ENCODE results near the gene NME1. TPM values are rescaled to one million over a fixed set of nuclear protein-coding genes. Genes with fewer than 3 reads are reported as not detected.

Gene NME1
- total RNA-seq, 1 donor from 2014 or later, result 101 TPM

DNA sequence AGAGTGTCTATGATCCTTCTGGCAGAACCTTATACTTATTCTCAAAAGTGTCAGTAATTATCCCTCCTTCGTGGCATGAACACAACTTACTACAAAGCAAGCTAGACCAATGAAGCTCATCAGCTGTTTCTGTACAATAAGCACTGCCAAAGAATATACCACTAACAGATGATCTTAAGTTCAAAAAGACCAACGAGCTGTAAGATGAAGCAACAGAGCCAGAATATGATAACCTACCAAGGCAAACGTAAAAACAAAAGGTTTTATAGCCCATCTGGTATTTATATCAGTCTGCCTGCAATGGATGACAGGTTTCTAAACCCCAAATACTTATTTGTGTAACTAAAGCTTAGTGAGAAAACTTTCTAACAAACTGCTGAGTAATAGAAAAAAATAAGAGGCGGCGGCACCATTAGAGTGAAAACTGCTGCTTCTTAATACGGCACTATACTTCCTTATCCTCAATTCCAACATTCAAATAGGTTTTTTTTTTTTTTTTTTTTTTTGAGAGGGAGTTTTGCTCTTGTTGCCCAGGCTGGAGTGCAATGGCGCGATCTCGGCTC lies 35.0 kb downstream of the NME1 start:
- H3K4me3 Mint-ChIP-seq (ENCODE audit: unreplicated experiment), result no peak overlapping the region
- no peaks in the 10 kb centered on the region for H3K27me3 Mint-ChIP-seq (ENCODE audit: low read depth)
- H3K4me1 Mint-ChIP-seq (ENCODE audit: low read depth), result peaks cover 10% of the 10 kb centered on the region
- H3K27ac Mint-ChIP-seq (ENCODE audit: unreplicated experiment), result no peak overlapping the region
- DNase-seq (ENCODE audit: low spot score), result no peak
- TF ChIP-seq, protein P1, sequence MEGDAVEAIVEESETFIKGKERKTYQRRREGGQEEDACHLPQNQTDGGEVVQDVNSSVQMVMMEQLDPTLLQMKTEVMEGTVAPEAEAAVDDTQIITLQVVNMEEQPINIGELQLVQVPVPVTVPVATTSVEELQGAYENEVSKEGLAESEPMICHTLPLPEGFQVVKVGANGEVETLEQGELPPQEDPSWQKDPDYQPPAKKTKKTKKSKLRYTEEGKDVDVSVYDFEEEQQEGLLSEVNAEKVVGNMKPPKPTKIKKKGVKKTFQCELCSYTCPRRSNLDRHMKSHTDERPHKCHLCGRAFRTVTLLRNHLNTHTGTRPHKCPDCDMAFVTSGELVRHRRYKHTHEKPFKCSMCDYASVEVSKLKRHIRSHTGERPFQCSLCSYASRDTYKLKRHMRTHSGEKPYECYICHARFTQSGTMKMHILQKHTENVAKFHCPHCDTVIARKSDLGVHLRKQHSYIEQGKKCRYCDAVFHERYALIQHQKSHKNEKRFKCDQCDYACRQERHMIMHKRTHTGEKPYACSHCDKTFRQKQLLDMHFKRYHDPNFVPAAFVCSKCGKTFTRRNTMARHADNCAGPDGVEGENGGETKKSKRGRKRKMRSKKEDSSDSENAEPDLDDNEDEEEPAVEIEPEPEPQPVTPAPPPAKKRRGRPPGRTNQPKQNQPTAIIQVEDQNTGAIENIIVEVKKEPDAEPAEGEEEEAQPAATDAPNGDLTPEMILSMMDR (IDR thresholded peaks at IDR 0.05), result no peak
- peaks cover 20% of the 10 kb centered on the region for H3K36me3 Mint-ChIP-seq (ENCODE audit: low read depth)
- H3K9me3 Mint-ChIP-seq (ENCODE audit: low read depth), result no peaks in the 10 kb centered on the region

DNA sequence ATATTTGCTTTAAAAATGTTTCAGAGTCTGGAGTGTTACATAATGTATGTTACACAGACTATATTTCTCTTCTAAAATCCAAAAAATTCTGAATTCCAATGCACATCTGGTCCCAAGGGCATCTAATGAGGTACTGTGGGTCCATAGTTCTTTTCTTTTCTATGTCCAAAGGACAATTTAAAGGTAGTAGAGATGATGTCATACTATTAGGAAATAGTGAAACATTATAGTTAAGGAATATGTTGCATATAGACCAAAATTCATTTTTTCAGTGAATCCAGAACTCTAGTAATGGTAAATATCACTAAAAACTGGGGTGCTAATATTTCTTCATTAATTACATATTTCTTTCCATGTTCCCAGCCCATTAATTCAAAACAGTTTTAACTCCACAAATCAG lies 35.8 kb downstream of the NME1 start:
- DNase-seq (ENCODE audit: low spot score), result no peak
- peaks cover 4% of the 10 kb centered on the region for H3K4me1 Mint-ChIP-seq (ENCODE audit: low read depth)
- no peaks in the 10 kb centered on the region for H3K27me3 Mint-ChIP-seq (ENCODE audit: low read depth)
- no peak overlapping the region for H3K4me3 Mint-ChIP-seq (ENCODE audit: unreplicated experiment)
- no peaks in the 10 kb centered on the region for H3K9me3 Mint-ChIP-seq (ENCODE audit: low read depth)
- peaks cover 23% of the 10 kb centered on the region for H3K36me3 Mint-ChIP-seq (ENCODE audit: low read depth)
- no peak overlapping the region for H3K27ac Mint-ChIP-seq (ENCODE audit: unreplicated experiment)
- TF ChIP-seq, protein P1 (IDR thresholded peaks at IDR 0.05), result no peak

DNA sequence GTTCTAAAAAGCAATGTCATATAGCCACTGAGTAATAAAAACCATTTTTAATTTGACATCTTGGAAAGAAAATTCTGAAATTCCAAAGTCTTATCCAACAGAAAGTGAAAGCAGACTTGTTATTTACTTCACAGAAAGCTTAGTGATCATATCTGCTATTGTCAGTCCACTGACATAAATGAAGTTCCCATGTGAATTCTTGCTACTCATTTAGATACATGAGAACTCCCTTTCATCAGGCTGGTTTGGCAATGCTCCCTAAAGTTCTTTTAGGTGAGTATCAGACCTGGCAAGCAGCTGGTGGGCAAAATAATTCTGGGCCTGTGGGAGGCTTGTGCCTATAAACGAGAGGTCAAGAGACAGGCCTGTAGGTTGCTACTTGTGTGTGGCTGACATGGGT lies 36.3 kb downstream of the NME1 start:
- H3K27ac Mint-ChIP-seq (ENCODE audit: unreplicated experiment), result no peak overlapping the region
- TF ChIP-seq, protein P1 (IDR thresholded peaks at IDR 0.05), result no peak
- H3K9me3 Mint-ChIP-seq (ENCODE audit: low read depth), result no peaks in the 10 kb centered on the region
- no peak for DNase-seq (ENCODE audit: low spot score)
- peaks cover 23% of the 10 kb centered on the region for H3K36me3 Mint-ChIP-seq (ENCODE audit: low read depth)
- H3K4me1 Mint-ChIP-seq (ENCODE audit: low read depth), result no peaks in the 10 kb centered on the region
- no peak overlapping the region for H3K4me3 Mint-ChIP-seq (ENCODE audit: unreplicated experiment)
- no peaks in the 10 kb centered on the region for H3K27me3 Mint-ChIP-seq (ENCODE audit: low read depth)

DNA sequence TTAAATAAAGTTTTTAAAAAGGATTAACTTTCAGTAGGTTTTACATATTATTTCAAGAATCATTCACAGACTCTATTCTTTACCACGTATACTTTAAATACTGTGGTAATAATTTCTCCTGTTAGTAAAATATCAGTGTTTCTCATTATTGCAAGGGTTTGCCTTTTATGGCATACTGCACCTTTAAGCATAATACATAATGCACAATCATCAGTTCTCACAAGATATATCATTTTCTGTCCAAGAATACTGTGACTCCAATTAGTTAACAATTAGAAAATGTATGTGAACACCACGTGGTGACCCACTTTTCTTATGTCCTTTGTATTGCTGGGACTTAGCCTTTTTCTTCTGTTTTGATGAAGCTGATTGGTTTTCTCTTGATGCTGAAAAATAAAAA lies 38.5 kb downstream of the NME1 start:
- H3K4me3 Mint-ChIP-seq (ENCODE audit: unreplicated experiment), result no peak overlapping the region
- no peak overlapping the region for H3K27ac Mint-ChIP-seq (ENCODE audit: unreplicated experiment)
- TF ChIP-seq, protein P1 (IDR thresholded peaks at IDR 0.05), result no peak
- no peaks in the 10 kb centered on the region for H3K4me1 Mint-ChIP-seq (ENCODE audit: low read depth)
- H3K9me3 Mint-ChIP-seq (ENCODE audit: low read depth), result no peaks in the 10 kb centered on the region
- H3K27me3 Mint-ChIP-seq (ENCODE audit: low read depth), result no peaks in the 10 kb centered on the region
- H3K36me3 Mint-ChIP-seq (ENCODE audit: low read depth), result peaks cover 20% of the 10 kb centered on the region
- no peak for DNase-seq (ENCODE audit: low spot score)

DNA sequence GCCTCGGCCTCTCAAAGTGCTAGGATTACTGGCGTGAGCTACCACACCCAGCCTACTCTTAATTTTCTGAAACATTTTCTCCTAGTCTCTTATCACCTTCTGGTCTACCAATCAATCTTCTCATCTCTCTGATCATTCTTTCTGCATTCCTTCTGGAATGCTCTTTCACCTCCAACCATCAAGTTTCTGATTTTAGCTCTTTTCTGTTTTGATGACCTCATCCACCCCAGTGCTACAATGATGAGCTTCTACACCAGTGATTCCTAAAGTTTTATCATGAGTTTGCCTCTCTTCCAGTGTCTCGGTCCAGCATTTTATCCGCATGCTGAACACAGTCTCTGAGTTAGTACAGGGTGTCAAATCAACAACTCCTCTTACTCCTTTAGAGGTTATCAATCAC lies 44.4 kb downstream of the NME1 start:
- H3K36me3 Mint-ChIP-seq (ENCODE audit: low read depth), result peaks cover 20% of the 10 kb centered on the region
- no peaks in the 10 kb centered on the region for H3K9me3 Mint-ChIP-seq (ENCODE audit: low read depth)
- H3K4me3 Mint-ChIP-seq (ENCODE audit: unreplicated experiment), result no peak overlapping the region

More for the DNA sequence above, 44.4 kb downstream of the NME1 start:
- Mint-ChIP-seq H3K27ac (ENCODE audit: unreplicated experiment) (no peak overlapping the region), H3K4me1 (ENCODE audit: low read depth) (no peaks in the 10 kb centered on the region), H3K27me3 (ENCODE audit: low read depth) (no peaks in the 10 kb centered on the region)
- DNase-seq (ENCODE audit: low spot score), result no peak
- TF ChIP-seq, protein P1 (IDR thresholded peaks at IDR 0.05), result no peak
